ENCODE results near the gene REEP1.

The REEP1 gene

GRCh38 chr2:86175828-86176227 is 161.6 kb downstream of the REEP1 start:
- Mint-ChIP-seq H3K4me3 (no peak overlapping the region), H3K36me3 (peaks cover 55% of the 10 kb centered on the region), H3K9me3 (no peaks in the 10 kb centered on the region), H3K27me3 (no peaks in the 10 kb centered on the region), H3K27ac (peak overlapping the region; percentile 72), H3K4me1 (peaks cover 32% of the 10 kb centered on the region)
- ATAC-seq = no peak

DNA sequence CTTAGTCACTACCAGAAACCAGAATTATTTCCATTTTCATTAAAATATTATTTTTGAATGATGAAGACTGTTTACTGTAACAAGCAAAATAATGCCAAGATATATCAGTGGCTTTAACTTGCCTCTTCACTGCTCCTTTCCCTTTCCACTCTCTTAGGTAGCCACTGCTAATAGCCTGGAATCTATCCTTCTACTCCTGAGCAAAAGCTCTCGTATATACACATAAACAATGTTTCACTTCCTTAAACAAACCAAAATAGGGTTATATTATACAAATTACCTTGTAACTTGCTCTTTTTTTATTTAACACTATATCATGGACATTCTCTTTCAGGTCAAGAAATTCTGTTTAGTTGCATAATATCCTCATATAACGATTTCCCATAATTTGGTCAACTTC is 163.0 kb downstream of the REEP1 start:
- Mint-ChIP-seq H3K9me3 (no peaks in the 10 kb centered on the region), H3K27ac (peak overlapping the region; percentile 72), H3K4me3 (no peak overlapping the region), H3K36me3 (peaks cover 53% of the 10 kb centered on the region), H3K4me1 (peaks cover 32% of the 10 kb centered on the region), H3K27me3 (no peaks in the 10 kb centered on the region)
- no peak for ATAC-seq

- no peak overlapping the region for H3K4me3 Mint-ChIP-seq
- no peaks in the 10 kb centered on the region for H3K27me3 Mint-ChIP-seq
- H3K27ac Mint-ChIP-seq = peak overlapping the region; percentile 17
- no peak for ATAC-seq
- peaks cover 64% of the 10 kb centered on the region for H3K36me3 Mint-ChIP-seq
- no peaks in the 10 kb centered on the region for H3K9me3 Mint-ChIP-seq
- H3K4me1 Mint-ChIP-seq = peaks cover 32% of the 10 kb centered on the region
These were observed 164.8 kb downstream of the REEP1 start for GRCh38 chr2:86172610-86173009.

- no peak for ATAC-seq
- H3K27me3 Mint-ChIP-seq = no peaks in the 10 kb centered on the region
- peak overlapping the region; percentile 35 for H3K27ac Mint-ChIP-seq
- peaks cover 29% of the 10 kb centered on the region for H3K4me1 Mint-ChIP-seq
- no peaks in the 10 kb centered on the region for H3K9me3 Mint-ChIP-seq
- H3K4me3 Mint-ChIP-seq = no peak overlapping the region
- peaks cover 60% of the 10 kb centered on the region for H3K36me3 Mint-ChIP-seq
These were observed 166.1 kb downstream of the REEP1 start for GRCh38 chr2:86171295-86171694.

- Mint-ChIP-seq H3K4me3 (no peak overlapping the region), H3K4me1 (peaks cover 20% of the 10 kb centered on the region), H3K9me3 (no peaks in the 10 kb centered on the region), H3K36me3 (peaks cover 55% of the 10 kb centered on the region), H3K27ac (no peak overlapping the region), H3K27me3 (no peaks in the 10 kb centered on the region)
- ATAC-seq = no peak
These were observed 167.0 kb downstream of the REEP1 start for GRCh38 chr2:86170449-86170848.

Data from stimulated activated memory B cell treated with anti-CD40 and anti-IgM and Interleukin-4, amounts not matched to agents 10 μg/mL and 1 μg/mL and 100 μg/mL, for 72 hours (primary cell).